Measurements from ENCODE around the gene CAMKK2.

The CAMKK2 gene

GRCh38 chr12:121296618-121297434 lies at the start of gene CAMKK2:
TSS of gene CAMKK2 (minus strand) at chr12:121296709. CDS start at chr12:121274526, 22,183 bp downstream.
- peak within 1 kb of the TSS; percentile 92 for H2AFZ ChIP-seq (ENCODE audit: low read depth, low read length)
- DNase-seq (peak; percentile 92), ATAC-seq (ENCODE audit: insufficient read depth, low read depth) (peak; percentile 82)
- H3K9ac ChIP-seq (ENCODE audit: low read depth, low read length): peak within 1 kb of the TSS; percentile 84
- peak within 1 kb of the TSS; percentile 62 to 87 for H3K4me3 ChIP-seq (ENCODE audit: low read depth in 1 of 2, low read length in 2 of 2)
- TF ChIP-seq EZH2 (IDR thresholded peaks at IDR 0.05; ENCODE audit: borderline replicate concordance, low read depth, low read length, severe bottlenecking): no peak
- TF ChIP-seq, protein P1, sequence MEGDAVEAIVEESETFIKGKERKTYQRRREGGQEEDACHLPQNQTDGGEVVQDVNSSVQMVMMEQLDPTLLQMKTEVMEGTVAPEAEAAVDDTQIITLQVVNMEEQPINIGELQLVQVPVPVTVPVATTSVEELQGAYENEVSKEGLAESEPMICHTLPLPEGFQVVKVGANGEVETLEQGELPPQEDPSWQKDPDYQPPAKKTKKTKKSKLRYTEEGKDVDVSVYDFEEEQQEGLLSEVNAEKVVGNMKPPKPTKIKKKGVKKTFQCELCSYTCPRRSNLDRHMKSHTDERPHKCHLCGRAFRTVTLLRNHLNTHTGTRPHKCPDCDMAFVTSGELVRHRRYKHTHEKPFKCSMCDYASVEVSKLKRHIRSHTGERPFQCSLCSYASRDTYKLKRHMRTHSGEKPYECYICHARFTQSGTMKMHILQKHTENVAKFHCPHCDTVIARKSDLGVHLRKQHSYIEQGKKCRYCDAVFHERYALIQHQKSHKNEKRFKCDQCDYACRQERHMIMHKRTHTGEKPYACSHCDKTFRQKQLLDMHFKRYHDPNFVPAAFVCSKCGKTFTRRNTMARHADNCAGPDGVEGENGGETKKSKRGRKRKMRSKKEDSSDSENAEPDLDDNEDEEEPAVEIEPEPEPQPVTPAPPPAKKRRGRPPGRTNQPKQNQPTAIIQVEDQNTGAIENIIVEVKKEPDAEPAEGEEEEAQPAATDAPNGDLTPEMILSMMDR (IDR thresholded peaks at IDR 0.05; ENCODE audit: borderline replicate concordance, extremely low read depth, low read length, poor library complexity, severe bottlenecking): peak; percentile 33
- peaks cover 14% of the 10 kb centered on the region for H4K20me1 ChIP-seq (ENCODE audit: insufficient read depth, low read length)
- H3K36me3 ChIP-seq (ENCODE audit: insufficient read depth, low read length): peaks cover 6% of the 10 kb centered on the region
- peaks cover 36% of the 10 kb centered on the region for H3K79me2 ChIP-seq (ENCODE audit: insufficient read depth, low read length)
- H3K27me3 ChIP-seq (ENCODE audit: insufficient read depth, low read length, poor library complexity): no peaks in the 10 kb centered on the region
- H3K4me1 ChIP-seq (ENCODE audit: insufficient read depth, low read length): peaks cover 28% of the 10 kb centered on the region
- H3K9me3 ChIP-seq (ENCODE audit: insufficient read depth, low read length, severe bottlenecking): no peaks in the 10 kb centered on the region
- H3K27ac ChIP-seq (ENCODE audit: low read length): peak within 1 kb of the TSS; percentile 76
- peak within 1 kb of the TSS; percentile 100 for H3K4me2 ChIP-seq (ENCODE audit: insufficient read depth, low read length)

DNA sequence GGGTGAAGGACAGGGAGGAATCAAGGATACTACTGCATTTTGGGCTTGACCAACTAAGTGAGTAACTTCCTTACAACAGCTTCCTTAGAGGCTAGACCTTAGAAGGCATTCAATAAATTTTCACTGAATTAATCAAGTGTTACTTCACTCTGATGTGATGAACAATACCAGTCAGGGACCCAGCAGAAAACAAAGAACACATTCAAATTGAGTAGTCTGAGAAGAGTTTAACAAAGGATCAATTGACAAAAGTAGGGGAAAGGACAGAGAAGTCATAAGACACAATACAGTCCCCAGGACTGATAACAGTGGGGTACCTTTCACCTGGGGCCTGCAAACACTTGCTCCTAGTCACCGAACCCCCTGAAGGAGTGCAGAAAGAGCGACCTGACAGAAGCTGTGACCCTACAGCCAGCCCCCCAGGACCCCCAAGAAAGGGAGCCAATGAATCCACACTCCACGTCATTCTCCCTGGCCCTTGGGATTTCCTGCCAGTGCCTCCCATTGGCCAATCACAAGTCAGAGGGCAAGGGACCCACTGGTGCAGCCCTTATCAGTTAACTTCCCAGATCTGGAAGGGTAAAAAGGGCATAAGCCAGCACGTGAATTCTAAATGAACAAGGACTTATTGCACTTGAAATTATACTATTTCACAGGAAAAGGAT lies 48.8 kb upstream of the CAMKK2 start:
- TF ChIP-seq, protein P1 (IDR thresholded peaks at IDR 0.05; ENCODE audit: borderline replicate concordance, extremely low read depth, low read length, poor library complexity, severe bottlenecking): no peak
- no peak for TF ChIP-seq EZH2 (IDR thresholded peaks at IDR 0.05; ENCODE audit: borderline replicate concordance, low read depth, low read length, severe bottlenecking)
- no peak for ATAC-seq (ENCODE audit: insufficient read depth, low read depth)
- Histone ChIP-seq H3K27me3 (ENCODE audit: insufficient read depth, low read length, poor library complexity) (no peaks in the 10 kb centered on the region), H3K36me3 (ENCODE audit: insufficient read depth, low read length) (peaks cover 83% of the 10 kb centered on the region), H3K4me3 (ENCODE audit: low read depth in 1 of 2, low read length in 2 of 2) (no peak overlapping the region), H3K4me2 (ENCODE audit: insufficient read depth, low read length) (no peak overlapping the region), H2AFZ (ENCODE audit: low read depth, low read length) (no peak overlapping the region), H3K4me1 (ENCODE audit: insufficient read depth, low read length) (peaks cover 14% of the 10 kb centered on the region), H3K9ac (ENCODE audit: low read depth, low read length) (no peak overlapping the region), H3K27ac (ENCODE audit: low read length) (no peak overlapping the region), H3K79me2 (ENCODE audit: insufficient read depth, low read length) (peaks cover 66% of the 10 kb centered on the region), H4K20me1 (ENCODE audit: insufficient read depth, low read length) (peaks cover 29% of the 10 kb centered on the region), H3K9me3 (ENCODE audit: insufficient read depth, low read length, severe bottlenecking) (no peaks in the 10 kb centered on the region)
- no peak for DNase-seq

GRCh38 chr12:121344506-121344905 lies 48.0 kb upstream of the CAMKK2 start:
- DNase-seq: no peak
- no peaks in the 10 kb centered on the region for H3K27me3 ChIP-seq (ENCODE audit: insufficient read depth, low read length, poor library complexity)
- no peak for ATAC-seq (ENCODE audit: insufficient read depth, low read depth)
- peaks cover 59% of the 10 kb centered on the region for H3K79me2 ChIP-seq (ENCODE audit: insufficient read depth, low read length)
- no peak overlapping the region for H2AFZ ChIP-seq (ENCODE audit: low read depth, low read length)
- H3K9ac ChIP-seq (ENCODE audit: low read depth, low read length): no peak overlapping the region
- H3K9me3 ChIP-seq (ENCODE audit: insufficient read depth, low read length, severe bottlenecking): no peaks in the 10 kb centered on the region
- no peak overlapping the region for H3K4me3 ChIP-seq (ENCODE audit: low read depth in 1 of 2, low read length in 2 of 2)
- no peak overlapping the region for H3K27ac ChIP-seq (ENCODE audit: low read length)
- H3K4me1 ChIP-seq (ENCODE audit: insufficient read depth, low read length): peaks cover 6% of the 10 kb centered on the region; the same call in 1 of the 2 replicates
- peaks cover 90% of the 10 kb centered on the region for H3K36me3 ChIP-seq (ENCODE audit: insufficient read depth, low read length)
- no peak overlapping the region for H3K4me2 ChIP-seq (ENCODE audit: insufficient read depth, low read length)
- TF ChIP-seq, protein P1 (IDR thresholded peaks at IDR 0.05; ENCODE audit: borderline replicate concordance, extremely low read depth, low read length, poor library complexity, severe bottlenecking): no peak
- no peak for TF ChIP-seq EZH2 (IDR thresholded peaks at IDR 0.05; ENCODE audit: borderline replicate concordance, low read depth, low read length, severe bottlenecking)
- H4K20me1 ChIP-seq (ENCODE audit: insufficient read depth, low read length): peaks cover 29% of the 10 kb centered on the region

Measured in DND-41 (cell line).